ENCODE data around the gene OBSCN.
"Not testable (repeated sequence)": the region's sequence is repeated elsewhere in the genome, so short reads cannot be mapped to it uniquely, and the experiment has no call there.

The OBSCN gene

DNA sequence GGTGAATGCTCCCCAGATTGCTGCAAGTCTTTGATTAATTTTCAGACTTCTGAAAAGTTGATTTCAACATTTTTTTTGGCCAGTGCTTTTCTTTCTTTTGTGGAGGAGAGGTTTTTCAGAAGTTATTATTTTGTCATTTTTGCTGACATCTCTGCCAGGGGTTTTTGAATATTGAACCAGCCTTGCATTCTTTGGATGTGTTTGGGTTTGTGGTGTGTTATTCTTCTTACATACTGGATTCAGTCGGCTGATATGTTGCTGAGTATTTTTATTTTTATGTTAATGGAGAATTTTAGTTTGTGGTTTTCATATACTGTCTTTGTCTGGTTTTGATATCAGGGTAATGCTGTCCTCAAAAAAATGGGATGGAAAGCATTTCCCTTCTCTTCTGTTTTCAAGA is 25.3 kb downstream of the OBSCN start:
- no peak for DNase-seq

- no peak for DNase-seq
Observed at GRCh38 chr1:228234921-228235320, 27.1 kb downstream of the OBSCN start.

- DNase-seq = peak in 1 of 2 donors; percentile 32
Observed at GRCh38 chr1:228236744-228237143, 28.9 kb downstream of the OBSCN start.

GRCh38 chr1:228238007-228238406 is 30.2 kb downstream of the OBSCN start:
- DNase-seq = no peak

- no peak for DNase-seq
Observed at GRCh38 chr1:228238461-228238860, 30.6 kb downstream of the OBSCN start.

DNA sequence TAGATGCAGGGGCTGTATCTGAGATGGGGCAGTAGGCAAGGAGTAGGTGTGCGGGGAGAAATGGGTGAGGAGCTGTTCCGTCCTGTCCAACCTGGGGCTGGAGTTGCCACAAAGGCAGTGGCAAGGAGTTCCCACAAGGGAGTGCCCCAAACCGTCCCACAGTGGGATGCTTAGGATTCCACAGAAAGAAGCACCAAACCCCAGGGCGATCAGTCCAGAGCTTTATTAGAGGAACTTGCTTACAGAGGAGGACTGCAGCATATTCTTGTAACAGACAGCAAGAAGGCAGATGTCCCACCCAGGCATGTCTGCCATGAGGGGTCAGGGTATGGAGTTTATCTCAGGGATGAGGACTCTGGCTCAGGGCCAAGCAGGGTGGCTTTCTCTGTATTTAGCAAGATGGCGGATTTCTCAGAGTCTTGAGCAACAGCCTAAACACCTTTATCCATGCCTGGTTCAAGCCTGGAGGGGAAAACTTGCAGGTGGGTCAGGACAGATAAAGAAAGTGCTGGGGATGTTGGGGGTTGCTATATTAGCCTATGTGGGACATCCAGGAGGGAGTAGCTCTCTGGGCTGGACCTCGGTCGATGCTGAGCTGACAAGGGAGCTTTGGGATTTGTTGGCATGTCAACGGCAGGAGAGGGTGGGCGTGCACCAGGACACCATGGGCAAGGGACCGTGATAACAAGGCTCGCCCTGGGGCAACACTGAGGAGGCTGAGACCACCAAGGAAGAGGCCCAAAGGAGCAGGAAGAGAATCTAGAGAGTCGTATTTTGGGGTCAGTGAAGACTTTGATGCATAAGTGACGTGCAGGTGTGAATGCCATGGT is 32.8 kb downstream of the OBSCN start:
- DNase-seq = no peak

DNA sequence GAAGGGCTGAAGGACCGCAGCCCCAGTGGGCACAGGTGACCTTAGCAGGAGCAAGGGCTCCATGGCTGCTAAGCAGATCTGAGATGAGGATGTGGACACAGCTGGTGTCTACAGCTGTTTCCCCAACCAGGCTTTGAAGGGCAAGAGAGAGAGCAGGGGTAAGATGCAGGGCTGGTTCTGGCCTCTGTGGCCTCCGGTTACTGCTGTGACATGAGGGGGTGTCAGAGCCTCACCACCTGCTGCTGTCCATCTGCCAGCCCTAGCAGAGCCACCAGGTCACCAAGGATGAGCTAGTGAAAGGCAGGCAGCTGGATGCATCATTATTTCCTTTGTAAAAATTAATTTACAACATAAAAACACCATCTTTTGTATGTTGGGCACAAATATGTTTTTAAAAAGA is 33.4 kb downstream of the OBSCN start:
- DNase-seq = no peak

DNA sequence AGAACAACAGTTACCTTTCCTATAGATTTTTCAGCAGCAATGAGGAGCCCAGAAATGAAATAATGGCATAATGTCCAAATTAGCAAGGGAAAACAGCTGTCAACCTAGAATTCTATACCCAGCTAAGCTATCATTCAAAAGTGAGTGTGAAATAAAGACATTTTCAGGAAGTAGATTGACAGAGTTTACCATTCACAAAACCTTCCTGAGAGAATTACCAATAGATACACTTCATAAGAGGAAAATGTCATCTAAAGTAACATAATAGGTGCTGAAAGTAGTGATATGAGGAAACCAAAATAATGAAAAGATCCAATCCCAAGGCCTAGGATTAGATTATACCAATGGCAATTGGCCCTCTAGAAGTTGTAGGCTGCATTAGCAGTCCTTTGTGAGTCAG is 34.6 kb downstream of the OBSCN start:
- DNase-seq = no peak

- no peak for DNase-seq
Observed at GRCh38 chr1:228243093-228243492, 35.2 kb downstream of the OBSCN start.

GRCh38 chr1:228243989-228244388 is 36.1 kb downstream of the OBSCN start:
- not testable (repeated sequence) for DNase-seq

DNA sequence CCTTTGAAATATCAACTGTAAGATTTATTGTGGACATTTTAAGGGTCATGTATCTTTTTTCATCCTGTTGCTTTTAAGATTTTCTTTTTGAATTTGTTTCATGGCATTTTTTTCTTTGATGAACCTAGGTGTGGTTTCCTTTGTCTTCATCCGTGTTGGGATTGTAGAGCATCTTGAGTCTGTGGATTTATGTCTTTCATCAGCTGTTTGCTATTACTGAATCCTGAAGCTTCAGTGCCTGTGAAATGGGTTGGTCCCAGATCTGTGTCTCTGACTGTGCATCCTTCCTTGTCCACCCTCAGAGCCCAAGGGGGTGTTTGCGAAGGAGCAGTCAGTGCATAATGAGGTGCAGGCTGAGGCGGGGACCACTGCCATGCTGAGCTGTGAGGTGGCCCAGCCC is 37.3 kb downstream of the OBSCN start:
- DNase-seq = no peak

DNA sequence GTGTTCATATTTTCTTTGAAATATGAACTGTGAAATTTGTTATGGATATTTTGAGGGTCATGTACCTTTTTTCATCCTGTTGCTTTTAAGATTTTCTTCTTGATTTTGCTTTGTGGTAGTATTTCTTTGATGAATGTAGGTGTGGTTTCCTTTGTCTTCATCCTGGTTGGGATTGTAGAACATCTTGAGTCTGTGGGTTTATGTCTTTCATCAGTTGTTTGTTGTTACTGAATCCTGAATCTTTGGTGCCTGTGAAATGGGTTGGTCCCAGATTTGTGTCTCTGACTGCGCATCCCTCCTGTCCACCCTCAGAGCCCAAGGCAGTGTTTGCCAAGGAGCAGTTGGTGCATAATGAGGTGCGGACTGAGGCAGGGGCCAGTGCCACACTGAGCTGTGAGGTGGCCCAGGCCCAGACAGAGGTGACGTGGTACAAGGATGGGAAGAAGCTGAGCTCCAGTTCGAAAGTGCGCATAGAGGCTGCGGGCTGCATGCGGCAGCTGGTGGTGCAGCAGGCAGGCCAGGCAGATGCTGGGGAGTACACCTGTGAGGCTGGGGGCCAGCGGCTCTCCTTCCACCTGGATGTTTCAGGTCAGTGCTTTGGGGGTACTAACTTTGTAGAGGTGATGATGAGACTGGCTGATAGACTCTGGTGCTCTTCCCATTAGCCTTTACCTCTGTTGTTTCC is 38.5 kb downstream of the OBSCN start:
- DNase-seq = no peak

- no peak for DNase-seq
Observed at GRCh38 chr1:228249513-228250305, 41.9 kb downstream of the OBSCN start.

GRCh38 chr1:228252476-228252875 is 44.6 kb downstream of the OBSCN start:
- DNase-seq = not testable (repeated sequence)

DNA sequence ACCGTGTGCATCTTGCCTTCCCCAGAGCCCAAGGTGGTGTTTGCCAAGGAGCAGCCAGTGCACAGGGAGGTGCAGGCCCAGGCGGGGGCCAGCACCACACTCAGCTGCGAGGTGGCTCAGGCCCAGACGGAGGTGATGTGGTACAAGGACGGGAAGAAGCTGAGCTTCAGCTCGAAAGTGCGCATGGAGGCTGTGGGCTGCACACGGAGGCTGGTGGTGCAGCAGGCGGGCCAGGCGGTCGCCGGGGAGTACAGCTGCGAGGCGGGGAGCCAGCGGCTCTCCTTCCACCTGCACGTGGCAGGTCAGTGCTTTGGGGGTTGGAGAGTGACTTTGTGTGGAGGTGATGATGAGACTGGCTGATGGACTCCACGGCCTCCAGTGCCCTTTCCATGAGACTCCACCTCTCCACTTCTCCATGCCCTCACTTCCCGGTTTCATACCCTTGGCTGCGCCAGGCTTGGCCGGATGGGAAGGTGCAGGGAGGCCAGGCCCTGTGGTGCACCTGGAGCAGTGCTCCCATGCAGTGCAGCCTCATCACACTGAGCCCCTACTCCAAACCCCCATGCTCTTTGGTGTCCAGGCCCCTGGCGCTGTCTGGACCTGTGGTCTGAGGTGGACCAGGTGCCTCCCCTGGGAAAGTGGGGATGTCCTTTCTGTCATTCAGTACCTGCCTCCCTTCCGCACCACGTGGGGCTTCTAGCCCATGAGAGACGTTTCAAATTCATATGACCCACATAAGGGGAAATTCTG is 49.0 kb downstream of the OBSCN start:
- DNase-seq = no peak

DNA sequence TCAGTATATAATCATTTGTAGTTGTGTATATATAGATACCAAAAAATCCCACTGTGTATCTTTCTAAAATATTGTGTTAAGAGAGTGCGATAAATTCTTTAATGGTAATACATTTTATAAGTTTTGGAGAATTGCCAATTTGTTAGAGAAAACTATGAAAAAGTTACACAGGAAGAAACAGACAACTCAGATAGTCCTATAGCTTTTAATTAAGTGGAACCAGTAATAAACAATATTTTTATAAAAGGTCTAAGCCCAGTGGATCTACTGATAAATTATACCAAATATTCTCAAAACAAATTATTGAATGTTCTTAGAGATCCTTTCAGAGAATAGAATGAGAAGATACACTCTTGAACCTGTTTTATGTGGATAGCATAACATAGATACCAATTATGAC is 50.6 kb downstream of the OBSCN start:
- no peak for DNase-seq

DNA sequence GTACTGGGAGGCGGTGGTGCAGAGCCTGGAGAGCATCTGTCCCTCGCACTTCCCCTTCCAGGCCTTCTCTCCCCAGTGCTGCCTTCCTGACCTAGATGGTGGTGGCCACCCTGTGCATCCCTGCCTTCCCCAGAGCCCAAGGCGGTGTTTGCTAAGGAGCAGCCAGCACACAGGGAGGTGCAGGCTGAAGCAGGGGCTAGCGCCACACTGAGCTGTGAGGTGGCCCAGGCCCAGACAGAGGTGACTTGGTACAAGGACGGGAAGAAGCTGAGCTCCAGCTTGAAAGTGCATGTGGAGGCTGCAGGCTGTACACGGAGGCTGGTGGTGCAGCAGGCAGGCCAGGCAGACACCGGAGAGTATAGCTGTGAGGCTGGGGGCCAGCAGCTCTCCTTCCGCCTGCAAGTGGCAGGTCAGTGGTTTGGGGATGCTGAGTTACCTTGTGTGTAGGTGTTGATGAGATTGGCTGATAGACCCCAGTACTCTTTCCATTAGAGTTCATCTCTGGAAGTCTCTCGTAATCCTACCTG is 51.6 kb downstream of the OBSCN start:
- no peak for DNase-seq

- DNase-seq = no peak
Observed at GRCh38 chr1:228259951-228260350, 52.1 kb downstream of the OBSCN start.

DNA sequence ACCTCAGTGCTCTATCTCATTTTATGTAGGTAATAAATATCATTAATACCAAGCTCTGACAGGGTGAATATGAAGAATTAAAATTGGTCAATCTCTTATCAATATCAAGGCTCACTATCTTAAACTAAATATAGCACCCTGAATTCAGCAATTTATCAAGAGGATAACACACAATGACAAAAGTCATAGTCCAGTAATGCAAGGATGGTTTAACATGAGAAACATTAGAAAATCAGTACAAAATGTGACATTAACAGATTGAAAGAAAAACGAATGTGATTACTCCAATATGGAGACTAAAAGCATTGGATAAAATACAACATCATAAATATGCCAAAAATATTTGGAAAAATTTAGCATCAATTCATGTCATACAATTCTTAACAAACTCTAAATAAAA is 53.9 kb downstream of the OBSCN start:
- no peak for DNase-seq

GRCh38 chr1:228262475-228262874 is 54.6 kb downstream of the OBSCN start:
- DNase-seq = no peak

GRCh38 chr1:228263636-228264035 is 55.8 kb downstream of the OBSCN start:
- no peak for DNase-seq

DNA sequence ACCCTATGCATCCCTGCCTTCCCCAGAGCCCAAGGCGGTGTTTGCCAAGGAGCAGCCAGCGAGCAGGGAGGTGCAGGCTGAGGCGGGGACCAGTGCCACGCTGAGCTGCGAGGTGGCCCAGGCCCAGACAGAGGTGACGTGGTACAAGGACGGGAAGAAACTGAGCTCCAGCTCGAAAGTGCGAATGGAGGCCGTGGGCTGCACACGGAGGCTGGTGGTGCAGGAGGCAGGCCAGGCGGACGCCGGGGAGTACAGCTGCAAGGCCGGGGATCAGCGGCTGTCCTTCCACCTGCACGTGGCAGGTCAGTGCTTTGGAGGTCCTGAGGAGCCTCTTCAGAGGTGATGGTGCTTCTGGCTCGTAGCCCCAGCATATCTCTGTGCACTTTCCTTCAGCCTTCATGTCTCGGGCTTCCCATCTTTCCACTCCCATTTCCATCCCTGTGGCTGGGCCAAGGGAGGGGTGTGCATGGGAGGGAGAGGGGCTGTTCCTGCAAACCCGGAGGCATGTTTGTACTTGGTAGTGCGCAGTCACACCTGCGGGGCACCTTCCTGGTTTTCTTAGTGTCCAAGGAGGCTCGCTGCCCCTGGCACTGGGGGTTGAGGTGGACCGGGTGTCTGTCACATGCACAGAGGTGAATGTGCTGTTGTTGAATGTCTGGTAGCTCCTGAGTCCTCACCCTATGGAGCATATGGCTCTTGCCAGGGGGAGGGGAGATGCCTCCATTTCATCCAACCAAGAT is 56.4 kb downstream of the OBSCN start:
- DNase-seq = no peak

Data from CD4-positive, alpha-beta T cell treated with Interleukin-4 for 1 hour (primary cell).